ENCODE results near the gene CDCP2.

CDCP2 gene

GRCh38 chr1:54161495-54162168 is 8.8 kb upstream of the CDCP2 start:
- DNase-seq (ENCODE audit: low read depth) = no peak
- no peak for TF ChIP-seq CTCF (IDR thresholded peaks at IDR 0.05; ENCODE audit: control insufficient read depth, extremely low read depth, insufficient read depth)
- no peak overlapping the region for H3K4me3 ChIP-seq (ENCODE audit: low read depth, low read length)

GRCh38 chr1:54160351-54160750 is 7.6 kb upstream of the CDCP2 start:
- TF ChIP-seq CTCF (IDR thresholded peaks at IDR 0.05; ENCODE audit: control insufficient read depth, extremely low read depth, insufficient read depth) = no peak
- H3K4me3 ChIP-seq (ENCODE audit: low read depth, low read length) = no peak overlapping the region
- no peak for DNase-seq (ENCODE audit: low read depth)

GRCh38 chr1:54159733-54160316 is 7.0 kb upstream of the CDCP2 start:
- DNase-seq (ENCODE audit: low read depth) = no peak
- H3K4me3 ChIP-seq (ENCODE audit: low read depth, low read length) = no peak overlapping the region
- TF ChIP-seq CTCF (IDR thresholded peaks at IDR 0.05; ENCODE audit: control insufficient read depth, extremely low read depth, insufficient read depth) = no peak

GRCh38 chr1:54158071-54158470 is 5.3 kb upstream of the CDCP2 start:
- TF ChIP-seq CTCF (IDR thresholded peaks at IDR 0.05; ENCODE audit: control insufficient read depth, extremely low read depth, insufficient read depth) = no peak
- DNase-seq (ENCODE audit: low read depth) = no peak
- no peak overlapping the region for H3K4me3 ChIP-seq (ENCODE audit: low read depth, low read length)

- TF ChIP-seq CTCF (IDR thresholded peaks at IDR 0.05; ENCODE audit: control insufficient read depth, extremely low read depth, insufficient read depth) = no peak
- no peak for DNase-seq (ENCODE audit: low read depth)
Measured at GRCh38 chr1:54157401-54157800, 4.6 kb upstream of the CDCP2 start.

GRCh38 chr1:54156986-54157385 is 4.2 kb upstream of the CDCP2 start:
- DNase-seq (ENCODE audit: low read depth) = no peak
- H3K4me3 ChIP-seq (ENCODE audit: low read depth, low read length) = no peak overlapping the region
- no peak for TF ChIP-seq CTCF (IDR thresholded peaks at IDR 0.05; ENCODE audit: control insufficient read depth, extremely low read depth, insufficient read depth)

More at GRCh38 chr1:54157401-54157800, 4.6 kb upstream of the CDCP2 start:
- H3K4me3 ChIP-seq (ENCODE audit: low read depth, low read length) = no peak overlapping the region

GRCh38 chr1:54156201-54156600 is 3.4 kb upstream of the CDCP2 start:
- H3K4me3 ChIP-seq (ENCODE audit: low read depth, low read length) = no peak overlapping the region
- DNase-seq (ENCODE audit: low read depth) = no peak
- TF ChIP-seq CTCF (IDR thresholded peaks at IDR 0.05; ENCODE audit: control insufficient read depth, extremely low read depth, insufficient read depth) = no peak
